Kidney epithelial cell (primary cell): ENCODE results near the gene NARF. TPM values are rescaled to one million over a fixed set of nuclear protein-coding genes. Genes with fewer than 3 reads are reported as not detected.
"Not testable (repeated sequence)": the region's sequence is repeated elsewhere in the genome, so short reads cannot be mapped to it uniquely, and the experiment has no call there.

Source experiments
- DNase-seq: peaks from one replicate; pipeline ENCODE4 v3.0.0-alpha.2; 2010; ENCODE audit warnings: low read depth
- H3K27me3 ChIP-seq: 2 replicates; pipeline ENCODE4 v1.6.0; 2011; ENCODE audit warnings: low read length; ENCODE audit not compliant: control insufficient read depth, insufficient read depth
- H3K36me3 ChIP-seq: 2 replicates; pipeline ENCODE4 v1.5.1; 2011; ENCODE audit warnings: low read length; ENCODE audit not compliant: control insufficient read depth, insufficient read depth
- H3K4me3 ChIP-seq: 2 replicates; pipeline ENCODE4 v1.5.1; 2011; ENCODE audit warnings: low read depth, mild to moderate bottlenecking, control low read depth, low read length
- CTCF ChIP-seq: IDR thresholded peaks from 2 replicates; pipeline ENCODE4 v1.5.1; 2011; ENCODE audit warnings: mild to moderate bottlenecking, moderate library complexity, low read length, control low read depth, inconsistent platforms; ENCODE audit not compliant: insufficient read depth, poor library complexity, severe bottlenecking
- total RNA-seq: library from RNA; depleted of rRNA; stranded (reverse); fragments of >200 nt; gene quantifications from 2 replicates; pipeline ENCODE4 v1.2.3, GENCODE V29; 2015

The NARF gene
- total RNA-seq, 1 donor from 2014 or later: 59.9 TPM

GRCh38 chr17:82446649-82447048, 11.9 kb upstream of the NARF start:
- DNase-seq: no peak
- no peaks in the 10 kb centered on the region for H3K27me3 ChIP-seq
- H3K4me3 ChIP-seq: no peak overlapping the region
- TF ChIP-seq CTCF: no peak
- peaks cover 3% of the 10 kb centered on the region for H3K36me3 ChIP-seq

- no peaks in the 10 kb centered on the region for H3K27me3 ChIP-seq
- no peak overlapping the region for H3K4me3 ChIP-seq
- TF ChIP-seq CTCF: no peak
- DNase-seq: no peak
- peaks cover 3% of the 10 kb centered on the region for H3K36me3 ChIP-seq
Measured at GRCh38 chr17:82447876-82448275, 10.7 kb upstream of the NARF start.

- no peak for DNase-seq
- Histone ChIP-seq H3K27me3 (no peaks in the 10 kb centered on the region), H3K36me3 (peaks cover 3% of the 10 kb centered on the region), H3K4me3 (peak overlapping the region; percentile 75)
- no peak for TF ChIP-seq CTCF
Measured at GRCh38 chr17:82449131-82449882, 9.2 kb upstream of the NARF start.

GRCh38 chr17:82449883-82450356, 8.6 kb upstream of the NARF start:
- Histone ChIP-seq H3K36me3 (no peaks in the 10 kb centered on the region), H3K4me3 (peak overlapping the region; percentile 75), H3K27me3 (no peaks in the 10 kb centered on the region)
- no peak for DNase-seq
- TF ChIP-seq CTCF: no peak

- H3K36me3 ChIP-seq: no peaks in the 10 kb centered on the region
- peak; percentile 62 for DNase-seq
- H3K27me3 ChIP-seq: no peaks in the 10 kb centered on the region
- TF ChIP-seq CTCF: no peak
- H3K4me3 ChIP-seq: peak within 1 kb of the TSS; percentile 75
Measured at GRCh38 chr17:82450357-82451106, 8.0 kb upstream of the NARF start, which contains the start of gene CYBC1. Gene CYBC1 (minus strand): TSS chr17:82450752. CDS start chr17:82449254, 1,498 bp downstream.

GRCh38 chr17:82452162-82452561, 6.4 kb upstream of the NARF start:
- no peak overlapping the region for H3K4me3 ChIP-seq
- no peak for DNase-seq
- H3K27me3 ChIP-seq: no peaks in the 10 kb centered on the region
- H3K36me3 ChIP-seq: no peaks in the 10 kb centered on the region
- no peak for TF ChIP-seq CTCF

GRCh38 chr17:82453151-82453550, 5.4 kb upstream of the NARF start:
- H3K4me3 ChIP-seq, H3K27me3 ChIP-seq, H3K36me3 ChIP-seq, DNase-seq: not testable (repeated sequence)

GRCh38 chr17:82453706-82454105, 4.8 kb upstream of the NARF start:
- H3K4me3 ChIP-seq, H3K27me3 ChIP-seq, H3K36me3 ChIP-seq, DNase-seq: not testable (repeated sequence)
